GM21529 (cell line): ENCODE data around the gene FGF11.

ENCODE experiments used
- ATAC-seq: cut with Tn5 transposase; IDR thresholded peaks from one replicate; pipeline ENCODE4 v1.9.1; 2021; ENCODE audit not compliant: unreplicated experiment

The FGF11 gene

GRCh38 chr17:7429722-7430121 is 9.6 kb upstream of the FGF11 start:
- ATAC-seq = no peak

DNA sequence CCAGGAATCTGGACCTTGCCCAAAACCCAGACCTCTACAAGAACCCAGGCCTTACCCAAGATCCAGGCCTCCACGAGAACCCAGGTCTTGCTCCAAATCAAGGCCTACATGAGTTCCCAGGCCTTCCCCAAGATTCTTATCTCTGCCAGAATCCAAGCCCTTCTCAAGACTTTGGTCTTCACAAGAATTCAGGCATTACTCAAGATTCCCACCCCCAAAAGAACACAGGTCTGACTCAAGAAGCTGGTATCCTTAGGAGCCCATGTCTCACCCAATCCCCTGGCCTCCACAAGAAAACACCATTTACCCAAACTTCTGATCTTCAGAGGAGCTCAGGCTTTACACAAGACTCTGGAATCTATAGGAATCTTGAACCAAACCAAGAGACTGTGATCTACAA is 8.1 kb upstream of the FGF11 start:
- ATAC-seq = no peak

- ATAC-seq = no peak
Measured at GRCh38 chr17:7432296-7432695, 7.0 kb upstream of the FGF11 start.

GRCh38 chr17:7435676-7436555 is 3.4 kb upstream of the FGF11 start:
- ATAC-seq = peak; percentile 29

GRCh38 chr17:7436556-7437368 is 2.5 kb upstream of the FGF11 start:
- no peak for ATAC-seq

GRCh38 chr17:7437369-7437863 is 1.9 kb upstream of the FGF11 start:
- ATAC-seq = no peak

GRCh38 chr17:7437950-7438614 is 1.2 kb upstream of the FGF11 start:
- ATAC-seq = no peak

- no peak for ATAC-seq
Measured at GRCh38 chr17:7438656-7439460, 454 bp upstream of the FGF11 start.

DNA sequence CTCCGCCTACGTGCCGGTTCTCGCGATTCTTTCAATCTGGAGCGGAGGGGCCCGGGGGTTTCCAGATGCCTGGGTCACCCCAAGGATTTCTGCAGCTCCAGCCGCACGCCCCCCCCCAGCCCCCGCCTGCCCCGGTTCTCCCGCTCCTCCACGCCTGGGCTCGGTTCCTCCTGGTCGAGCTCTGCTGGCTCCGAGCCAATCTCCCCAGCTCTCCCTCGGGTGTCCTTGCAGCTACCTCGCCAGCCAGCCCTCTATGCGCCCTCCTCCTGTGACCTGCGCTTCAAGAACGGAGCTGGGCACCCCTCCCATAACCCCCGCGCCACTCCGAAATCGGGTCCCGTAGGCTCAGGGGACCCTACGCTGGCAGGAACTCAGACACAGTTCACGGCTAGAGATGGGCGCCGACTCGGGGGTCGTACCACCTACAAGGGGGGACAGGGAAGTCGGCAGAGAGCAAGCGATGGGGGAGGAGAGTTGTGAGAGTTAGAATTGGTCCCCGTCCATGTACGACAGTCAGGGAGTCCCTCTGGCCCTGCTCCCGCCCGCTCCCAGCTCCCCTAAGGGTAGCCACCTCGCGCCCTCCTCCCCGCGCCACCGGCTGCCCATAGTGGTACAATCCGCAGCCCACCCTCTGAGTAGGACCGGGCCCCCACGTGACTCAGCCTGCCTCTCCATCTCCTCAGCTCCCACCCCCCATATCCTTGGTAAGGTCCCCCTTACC is 961 bp downstream of the FGF11 start:
- ATAC-seq = no peak

- ATAC-seq = no peak
Measured at GRCh38 chr17:7440834-7441195, 1.5 kb downstream of the FGF11 start.

DNA sequence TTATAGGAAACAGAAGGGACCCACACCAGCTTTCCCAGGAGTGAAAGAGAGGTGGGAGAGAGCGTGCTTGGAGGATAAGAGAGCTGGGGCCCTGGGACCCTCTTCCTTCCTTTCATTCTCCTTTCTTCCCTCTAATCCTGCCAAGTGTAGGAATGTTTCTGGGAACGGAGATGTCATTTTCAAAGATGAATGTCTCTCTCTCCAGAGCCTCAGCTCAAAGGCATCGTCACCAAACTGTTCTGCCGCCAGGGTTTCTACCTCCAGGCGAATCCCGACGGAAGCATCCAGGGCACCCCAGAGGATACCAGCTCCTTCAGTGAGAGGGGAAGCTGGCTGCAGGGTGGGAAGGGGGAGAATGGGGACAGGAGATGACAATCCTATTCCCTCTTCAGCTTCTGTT is 2.0 kb downstream of the FGF11 start:
- no peak for ATAC-seq

- no peak for ATAC-seq
Measured at GRCh38 chr17:7442142-7442541, 2.8 kb downstream of the FGF11 start.

DNA sequence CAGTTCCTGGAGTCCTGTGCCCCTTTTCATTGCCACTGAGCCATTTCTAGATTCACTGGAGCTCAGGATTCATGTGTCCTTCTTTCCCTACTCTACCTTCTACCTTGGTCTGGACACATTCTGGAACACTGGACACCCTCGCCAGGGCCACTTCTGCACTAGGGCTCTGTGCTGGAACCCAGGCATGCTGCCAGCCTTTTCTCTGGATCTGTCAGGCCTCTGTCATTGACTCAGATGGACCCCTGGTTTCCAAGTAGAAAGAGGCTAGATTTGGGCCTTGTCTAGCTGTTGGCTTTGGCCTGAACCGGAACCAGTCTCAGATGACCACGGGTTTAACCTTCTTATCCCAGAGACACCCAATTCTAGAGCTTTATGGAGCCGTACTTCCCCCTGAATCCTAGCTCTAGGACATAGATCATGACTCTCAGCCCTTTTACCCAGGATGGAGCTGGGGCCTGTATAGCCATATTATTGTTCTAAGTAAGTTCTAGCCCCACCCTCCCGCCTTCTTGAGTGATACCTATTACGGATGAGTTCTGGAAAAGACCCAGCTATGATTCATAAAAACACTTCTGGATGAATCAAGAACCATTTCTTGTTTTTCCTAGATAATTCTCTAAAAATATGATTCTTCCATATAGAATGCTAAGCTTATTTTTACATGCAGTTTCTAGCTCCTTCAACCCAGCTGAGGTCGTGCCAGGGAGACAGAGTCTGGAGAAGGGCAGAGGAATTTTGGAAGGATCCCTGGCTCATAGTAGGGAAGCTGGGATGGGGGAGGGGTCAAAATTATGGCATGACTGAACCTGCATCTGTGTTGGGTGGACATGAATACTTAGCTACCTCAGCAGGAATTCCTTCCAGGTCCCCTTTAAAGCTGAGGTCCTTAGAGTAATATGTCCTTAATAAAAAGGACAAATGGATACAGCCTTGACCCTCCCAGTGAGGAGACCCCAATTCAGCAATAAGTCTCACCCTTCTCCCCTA is 4.5 kb downstream of the FGF11 start:
- ATAC-seq = no peak

DNA sequence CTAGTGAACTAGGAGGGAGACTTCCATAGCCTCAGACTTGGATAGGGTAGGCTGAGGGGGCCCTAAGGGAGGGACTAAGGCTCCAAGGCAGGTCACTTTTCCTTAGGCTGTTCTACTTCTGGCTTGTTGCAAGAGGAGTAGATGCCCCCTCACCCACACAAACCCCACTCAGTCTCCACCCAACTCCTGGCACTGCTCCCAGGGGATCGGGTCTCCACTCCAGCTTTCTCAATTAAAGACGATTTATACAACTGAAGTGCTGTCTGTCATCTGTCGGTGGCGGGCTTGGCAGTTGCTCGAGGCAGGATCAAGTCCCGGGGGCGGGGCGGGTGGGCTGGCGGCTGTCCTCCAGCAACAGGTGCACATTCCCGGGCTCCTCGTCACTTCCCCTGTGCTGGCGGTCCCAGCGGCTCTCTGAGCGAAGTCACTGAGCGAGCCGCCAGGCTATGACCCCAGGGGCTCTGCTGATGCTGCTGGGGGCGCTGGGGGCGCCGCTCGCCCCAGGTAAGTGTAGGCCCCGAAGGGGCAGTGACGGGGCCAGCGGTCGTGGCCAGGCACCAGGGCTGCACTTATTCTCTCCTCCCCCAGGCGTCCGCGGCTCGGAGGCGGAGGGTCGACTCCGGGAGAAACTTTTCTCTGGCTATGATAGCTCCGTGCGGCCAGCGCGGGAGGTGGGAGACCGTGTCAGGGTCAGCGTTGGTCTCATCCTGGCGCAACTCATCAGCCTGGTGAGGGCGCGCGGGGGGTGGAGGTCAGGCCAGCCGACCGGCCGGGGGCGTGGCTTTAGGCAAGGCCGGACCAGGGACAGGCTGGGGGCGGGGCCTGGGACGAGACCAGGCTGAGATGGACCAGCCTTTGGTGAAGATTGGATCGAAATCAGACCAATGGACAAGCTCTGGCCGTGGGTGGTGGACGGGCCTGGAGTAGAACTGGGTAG is 5.6 kb downstream of the FGF11 start, which contains the start of gene CHRNB1:
Gene CHRNB1 (plus strand): TSS at position 380 of the 937 bp plus-strand sequence. CDS start 67 bp downstream, at position 447.
- no peak for ATAC-seq

DNA sequence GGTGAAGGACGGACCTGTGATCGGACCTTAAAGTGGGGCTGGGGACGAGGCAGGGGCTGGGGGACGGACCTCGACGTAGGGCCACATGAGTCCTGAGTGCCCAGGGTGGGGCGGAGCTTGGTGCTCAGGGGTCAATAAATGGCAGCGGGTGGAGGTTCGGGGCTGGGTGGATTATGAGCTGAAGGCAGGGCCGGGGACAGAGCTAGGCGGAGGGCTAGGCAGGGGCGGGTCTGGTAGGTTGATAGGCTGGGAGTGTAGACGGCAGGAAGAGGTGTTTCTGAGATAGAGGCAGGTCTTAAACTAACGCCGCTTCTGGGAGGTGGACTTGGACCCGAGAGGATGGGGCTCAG is 6.3 kb downstream of the FGF11 start:
- no peak for ATAC-seq

- no peak for ATAC-seq
Measured at GRCh38 chr17:7448461-7448860, 9.1 kb downstream of the FGF11 start.

DNA sequence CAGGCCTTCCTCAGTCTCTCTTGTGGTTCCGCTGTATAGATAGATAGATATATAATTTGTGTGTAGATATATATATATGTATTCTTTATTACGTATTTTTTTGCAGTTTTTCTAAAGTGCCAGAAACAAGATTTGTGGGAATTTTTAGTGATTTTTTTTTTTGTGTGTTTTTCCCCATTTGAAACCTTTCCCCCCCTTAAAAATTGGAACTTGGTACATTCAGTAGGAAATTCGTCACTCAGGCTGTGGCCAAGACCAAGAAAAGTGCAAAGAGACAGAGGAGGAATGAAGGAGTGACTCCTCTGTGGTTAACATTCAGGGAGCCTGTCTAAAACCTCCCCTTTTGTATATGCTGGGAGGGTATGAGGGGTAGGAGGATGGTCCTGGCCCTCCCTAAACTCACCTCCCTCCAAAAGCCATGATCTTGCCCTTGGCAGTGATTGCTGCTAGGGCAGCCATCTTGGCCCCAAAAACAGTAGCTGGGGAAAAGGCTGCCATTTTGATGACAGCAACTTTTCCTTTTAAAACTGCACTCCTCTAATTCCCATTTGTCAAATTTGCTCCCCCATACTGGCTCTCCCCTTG is 20.7 kb downstream of the FGF11 start:
- no peak for ATAC-seq
